ENCODE data around the gene LAMP2. TPM values are rescaled to one million over a fixed set of nuclear protein-coding genes. Genes with fewer than 3 reads are reported as not detected.

The LAMP2 gene
- total and polyA plus RNA-seq, 5 donors from 2014 or later: 27.1 to 128 (median 106) TPM

GRCh38 chrX:120426599-120426998 lies 42.5 kb downstream of the LAMP2 start:
- Histone ChIP-seq H3K4me1 (ENCODE audit: control insufficient read depth, insufficient read depth, low read length, poor library complexity, severe bottlenecking) (no peaks in the 10 kb centered on the region), H3K27me3 (ENCODE audit: control insufficient read depth, insufficient read depth, low read length) (no peaks in the 10 kb centered on the region), H3K36me3 (ENCODE audit: control insufficient read depth, insufficient read depth, low read length) (no peaks in the 10 kb centered on the region), H3K27ac (ENCODE audit: insufficient read depth, low read length, poor library complexity, severe bottlenecking) (no peak overlapping the region), H3K4me3 (ENCODE audit: low read depth, low read length) (no peak overlapping the region), H3K9me3 (ENCODE audit: control insufficient read depth in 2 of 2, low read length in 2 of 2) (no peaks in the 10 kb centered on the region)
- H3K4me1 Mint-ChIP-seq: peaks cover 0 to 26% (median 9%) of the 10 kb centered on the region in 4 donors
- no peak overlapping the region for H3K27ac Mint-ChIP-seq
- DNase-seq (no peak), ATAC-seq (ENCODE audit: low read depth in 2 of 2) (no peak)
- H3K27me3 Mint-ChIP-seq: no peaks in the 10 kb centered on the region
- peaks cover 0 to 1% (median 0%) of the 10 kb centered on the region in 7 donors for H3K9me3 Mint-ChIP-seq
- H3K36me3 Mint-ChIP-seq: no peaks in the 10 kb centered on the region
- H3K4me3 Mint-ChIP-seq: peak overlapping the region in 1 of 4 donors; percentile 32

GRCh38 chrX:120419463-120419862 lies 49.6 kb downstream of the LAMP2 start:
- peaks cover 0 to 37% (median 5%) of the 10 kb centered on the region in 4 donors for H3K4me1 Mint-ChIP-seq
- ATAC-seq (ENCODE audit: low read depth in 2 of 2) (no peak), DNase-seq (peak in 1 of 3 donors; percentile 59)
- H3K27me3 Mint-ChIP-seq: no peaks in the 10 kb centered on the region
- peak overlapping the region; percentile 32 for H3K4me3 ChIP-seq (ENCODE audit: low read depth, low read length)
- peaks cover 0 to 4% (median 1%) of the 10 kb centered on the region in 7 donors for H3K9me3 Mint-ChIP-seq
- H3K36me3 Mint-ChIP-seq: no peaks in the 10 kb centered on the region
- peaks cover 9% of the 10 kb centered on the region for H3K4me1 ChIP-seq (ENCODE audit: control insufficient read depth, insufficient read depth, low read length, poor library complexity, severe bottlenecking)
- peak overlapping the region; percentile 75 to 95 (median 85) for H3K27ac Mint-ChIP-seq
- H3K27me3 ChIP-seq (ENCODE audit: control insufficient read depth, insufficient read depth, low read length): no peaks in the 10 kb centered on the region
- peak overlapping the region; percentile 51 for H3K27ac ChIP-seq (ENCODE audit: insufficient read depth, low read length, poor library complexity, severe bottlenecking)
- H3K4me3 Mint-ChIP-seq: peak overlapping the region in 2 of 4 donors; percentile 56 to 65
- no peaks in the 10 kb centered on the region for H3K9me3 ChIP-seq (ENCODE audit: control insufficient read depth in 2 of 2, low read length in 2 of 2)
- H3K36me3 ChIP-seq (ENCODE audit: control insufficient read depth, insufficient read depth, low read length): no peaks in the 10 kb centered on the region

GRCh38 chrX:120408168-120408567 lies 60.9 kb downstream of the LAMP2 start:
- no peaks in the 10 kb centered on the region for H3K36me3 Mint-ChIP-seq
- DNase-seq: no peak
- H3K27ac Mint-ChIP-seq: no peak overlapping the region
- no peak overlapping the region for H3K4me3 ChIP-seq (ENCODE audit: low read depth, low read length)
- no peaks in the 10 kb centered on the region for H3K36me3 ChIP-seq (ENCODE audit: control insufficient read depth, insufficient read depth, low read length)
- H3K9me3 ChIP-seq (ENCODE audit: control insufficient read depth in 2 of 2, low read length in 2 of 2): peaks cover 0 to 4% of the 10 kb centered on the region in 2 experiments
- no peaks in the 10 kb centered on the region for H3K4me1 Mint-ChIP-seq
- H3K27me3 Mint-ChIP-seq: no peaks in the 10 kb centered on the region
- no peak for ATAC-seq (ENCODE audit: low read depth in 2 of 2)
- H3K9me3 Mint-ChIP-seq: peaks cover 0 to 8% (median 0%) of the 10 kb centered on the region in 7 donors
- no peaks in the 10 kb centered on the region for H3K4me1 ChIP-seq (ENCODE audit: control insufficient read depth, insufficient read depth, low read length, poor library complexity, severe bottlenecking)
- H3K4me3 Mint-ChIP-seq: no peak overlapping the region
- no peak overlapping the region for H3K27ac ChIP-seq (ENCODE audit: insufficient read depth, low read length, poor library complexity, severe bottlenecking)
- no peaks in the 10 kb centered on the region for H3K27me3 ChIP-seq (ENCODE audit: control insufficient read depth, insufficient read depth, low read length)

GRCh38 chrX:120406638-120407037 lies 62.5 kb downstream of the LAMP2 start:
- H3K27me3 Mint-ChIP-seq: no peaks in the 10 kb centered on the region
- H3K4me3 Mint-ChIP-seq: no peak overlapping the region
- no peaks in the 10 kb centered on the region for H3K4me1 Mint-ChIP-seq
- no peaks in the 10 kb centered on the region for H3K36me3 Mint-ChIP-seq
- H3K9me3 Mint-ChIP-seq: peaks cover 0 to 8% (median 0%) of the 10 kb centered on the region in 7 donors
- H3K27ac Mint-ChIP-seq: no peak overlapping the region
- no peak for DNase-seq
- peaks cover 0 to 4% of the 10 kb centered on the region in 2 experiments for H3K9me3 ChIP-seq (ENCODE audit: control insufficient read depth in 2 of 2, low read length in 2 of 2)
- ATAC-seq (ENCODE audit: low read depth in 2 of 2): no peak
- no peak overlapping the region for H3K27ac ChIP-seq (ENCODE audit: insufficient read depth, low read length, poor library complexity, severe bottlenecking)
- H3K4me3 ChIP-seq (ENCODE audit: low read depth, low read length): no peak overlapping the region
- no peaks in the 10 kb centered on the region for H3K36me3 ChIP-seq (ENCODE audit: control insufficient read depth, insufficient read depth, low read length)
- no peaks in the 10 kb centered on the region for H3K27me3 ChIP-seq (ENCODE audit: control insufficient read depth, insufficient read depth, low read length)
- H3K4me1 ChIP-seq (ENCODE audit: control insufficient read depth, insufficient read depth, low read length, poor library complexity, severe bottlenecking): no peaks in the 10 kb centered on the region

GRCh38 chrX:120402369-120402768 lies 66.7 kb downstream of the LAMP2 start:
- Mint-ChIP-seq H3K27me3 (peaks cover 9% of the 10 kb centered on the region), H3K27ac (no peak overlapping the region), H3K4me3 (no peak overlapping the region), H3K9me3 (peaks cover 0 to 2% (median 0%) of the 10 kb centered on the region in 7 donors), H3K4me1 (peaks cover 0 to 7% (median 0%) of the 10 kb centered on the region in 4 donors), H3K36me3 (no peaks in the 10 kb centered on the region)
- no peak for ATAC-seq (ENCODE audit: low read depth in 2 of 2)
- H3K27ac ChIP-seq (ENCODE audit: insufficient read depth, low read length, poor library complexity, severe bottlenecking): no peak overlapping the region
- no peaks in the 10 kb centered on the region for H3K36me3 ChIP-seq (ENCODE audit: control insufficient read depth, insufficient read depth, low read length)
- no peaks in the 10 kb centered on the region for H3K27me3 ChIP-seq (ENCODE audit: control insufficient read depth, insufficient read depth, low read length)
- no peaks in the 10 kb centered on the region for H3K4me1 ChIP-seq (ENCODE audit: control insufficient read depth, insufficient read depth, low read length, poor library complexity, severe bottlenecking)
- no peak overlapping the region for H3K4me3 ChIP-seq (ENCODE audit: low read depth, low read length)
- no peak for DNase-seq
- H3K9me3 ChIP-seq (ENCODE audit: control insufficient read depth in 2 of 2, low read length in 2 of 2): peaks cover 0 to 4% of the 10 kb centered on the region in 2 experiments

GRCh38 chrX:120401301-120401700 lies 67.8 kb downstream of the LAMP2 start:
- peaks cover 0 to 7% (median 0%) of the 10 kb centered on the region in 4 donors for H3K4me1 Mint-ChIP-seq
- no peaks in the 10 kb centered on the region for H3K36me3 Mint-ChIP-seq

GRCh38 chrX:120380699-120381098 lies 88.4 kb downstream of the LAMP2 start:
- Mint-ChIP-seq H3K36me3 (no peaks in the 10 kb centered on the region), H3K4me3 (no peak overlapping the region), H3K4me1 (peaks cover 0 to 7% (median 4%) of the 10 kb centered on the region in 4 donors), H3K27ac (no peak overlapping the region), H3K9me3 (peaks cover 0 to 1% (median 0%) of the 10 kb centered on the region in 7 donors), H3K27me3 (peaks cover 18% of the 10 kb centered on the region)
- H3K36me3 ChIP-seq (ENCODE audit: control insufficient read depth, insufficient read depth, low read length): no peaks in the 10 kb centered on the region
- no peaks in the 10 kb centered on the region for H3K9me3 ChIP-seq (ENCODE audit: control insufficient read depth in 2 of 2, low read length in 2 of 2)
- no peaks in the 10 kb centered on the region for H3K4me1 ChIP-seq (ENCODE audit: control insufficient read depth, insufficient read depth, low read length, poor library complexity, severe bottlenecking)
- H3K4me3 ChIP-seq (ENCODE audit: low read depth, low read length): no peak overlapping the region
- ATAC-seq (ENCODE audit: low read depth in 2 of 2) (peak; percentile 68 to 71), DNase-seq (peak; percentile 5 to 71 (median 53))
- H3K27me3 ChIP-seq (ENCODE audit: control insufficient read depth, insufficient read depth, low read length): peaks cover 3% of the 10 kb centered on the region
- no peak overlapping the region for H3K27ac ChIP-seq (ENCODE audit: insufficient read depth, low read length, poor library complexity, severe bottlenecking)

More at GRCh38 chrX:120401301-120401700, 67.8 kb downstream of the LAMP2 start:
- DNase-seq: no peak
- Histone ChIP-seq H3K9me3 (ENCODE audit: control insufficient read depth in 2 of 2, low read length in 2 of 2) (peaks cover 0 to 4% of the 10 kb centered on the region in 2 experiments), H3K36me3 (ENCODE audit: control insufficient read depth, insufficient read depth, low read length) (no peaks in the 10 kb centered on the region), H3K27me3 (ENCODE audit: control insufficient read depth, insufficient read depth, low read length) (no peaks in the 10 kb centered on the region), H3K4me3 (ENCODE audit: low read depth, low read length) (no peak overlapping the region), H3K27ac (ENCODE audit: insufficient read depth, low read length, poor library complexity, severe bottlenecking) (no peak overlapping the region), H3K4me1 (ENCODE audit: control insufficient read depth, insufficient read depth, low read length, poor library complexity, severe bottlenecking) (no peaks in the 10 kb centered on the region)
- H3K27ac Mint-ChIP-seq: no peak overlapping the region
- peaks cover 9% of the 10 kb centered on the region for H3K27me3 Mint-ChIP-seq
- ATAC-seq (ENCODE audit: low read depth in 2 of 2): no peak
- H3K4me3 Mint-ChIP-seq: no peak overlapping the region
- H3K9me3 Mint-ChIP-seq: peaks cover 0 to 2% (median 0%) of the 10 kb centered on the region in 7 donors
